ENCODE results near the gene ZNF827.

DNA sequence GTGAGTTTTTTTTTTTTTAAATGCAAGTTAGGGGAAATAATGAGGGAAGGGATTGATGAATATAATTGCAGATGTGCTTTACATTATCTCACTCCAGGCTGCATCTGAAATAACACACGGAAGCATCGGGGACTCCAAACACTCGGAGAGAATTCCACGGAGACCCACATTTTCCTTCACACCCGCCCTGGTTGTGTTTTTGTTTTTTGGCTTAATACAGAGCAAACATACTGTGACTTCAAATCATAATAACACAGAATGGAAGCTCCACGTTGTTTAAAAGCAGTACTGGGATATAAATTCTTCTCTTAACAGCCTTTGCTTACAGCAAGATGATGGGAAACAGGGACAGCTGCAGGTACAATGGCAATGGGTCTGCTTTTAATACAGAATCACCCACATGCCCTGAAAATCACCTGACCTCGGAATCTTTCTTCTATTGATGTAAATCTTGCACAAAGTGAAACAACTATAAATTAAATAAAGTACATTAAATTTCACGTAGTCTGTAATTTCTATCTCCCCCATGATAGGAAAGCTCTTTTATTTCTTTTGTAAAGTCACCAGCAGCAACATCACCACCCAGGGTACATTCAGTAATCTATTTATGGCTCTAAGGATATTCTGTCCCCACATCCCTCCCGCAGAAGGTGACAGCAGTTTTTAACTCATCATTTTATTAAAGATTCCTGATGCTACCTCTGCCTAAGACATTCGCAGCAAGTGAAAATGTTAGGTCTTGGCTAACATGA, 119.3 kb downstream of the ZNF827 start:
- TF ChIP-seq, protein P1, sequence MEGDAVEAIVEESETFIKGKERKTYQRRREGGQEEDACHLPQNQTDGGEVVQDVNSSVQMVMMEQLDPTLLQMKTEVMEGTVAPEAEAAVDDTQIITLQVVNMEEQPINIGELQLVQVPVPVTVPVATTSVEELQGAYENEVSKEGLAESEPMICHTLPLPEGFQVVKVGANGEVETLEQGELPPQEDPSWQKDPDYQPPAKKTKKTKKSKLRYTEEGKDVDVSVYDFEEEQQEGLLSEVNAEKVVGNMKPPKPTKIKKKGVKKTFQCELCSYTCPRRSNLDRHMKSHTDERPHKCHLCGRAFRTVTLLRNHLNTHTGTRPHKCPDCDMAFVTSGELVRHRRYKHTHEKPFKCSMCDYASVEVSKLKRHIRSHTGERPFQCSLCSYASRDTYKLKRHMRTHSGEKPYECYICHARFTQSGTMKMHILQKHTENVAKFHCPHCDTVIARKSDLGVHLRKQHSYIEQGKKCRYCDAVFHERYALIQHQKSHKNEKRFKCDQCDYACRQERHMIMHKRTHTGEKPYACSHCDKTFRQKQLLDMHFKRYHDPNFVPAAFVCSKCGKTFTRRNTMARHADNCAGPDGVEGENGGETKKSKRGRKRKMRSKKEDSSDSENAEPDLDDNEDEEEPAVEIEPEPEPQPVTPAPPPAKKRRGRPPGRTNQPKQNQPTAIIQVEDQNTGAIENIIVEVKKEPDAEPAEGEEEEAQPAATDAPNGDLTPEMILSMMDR (tag by site-specific recombination; IDR thresholded peaks at IDR 0.05): no peak
- no peak for TF ChIP-seq ZNF558 (tag by site-specific recombination; IDR thresholded peaks at IDR 0.05)

All from HEK293 (cell line).